NCI-H187 treated with DMSO at 0.1 percent for 48 hours (cell line): ENCODE data around the gene CCDC134.
"Not testable (repeated sequence)": the region's sequence is repeated elsewhere in the genome, so short reads cannot be mapped to it uniquely, and the experiment has no call there.

ENCODE experiments used
- DNase-seq: peaks from one replicate; lab custom pipeline; 2025; lab: John Stamatoyannopoulos, UW

Gene CCDC134

GRCh38 chr22:41823797-41824196 is 23.3 kb downstream of the CCDC134 start:
- no peak for DNase-seq

GRCh38 chr22:41825376-41825775 is 24.9 kb downstream of the CCDC134 start:
- DNase-seq = no peak

GRCh38 chr22:41826021-41826420 is 25.5 kb downstream of the CCDC134 start:
- DNase-seq = no peak

GRCh38 chr22:41826430-41827383 is 26.2 kb downstream of the CCDC134 start:
- no peak for DNase-seq

DNA sequence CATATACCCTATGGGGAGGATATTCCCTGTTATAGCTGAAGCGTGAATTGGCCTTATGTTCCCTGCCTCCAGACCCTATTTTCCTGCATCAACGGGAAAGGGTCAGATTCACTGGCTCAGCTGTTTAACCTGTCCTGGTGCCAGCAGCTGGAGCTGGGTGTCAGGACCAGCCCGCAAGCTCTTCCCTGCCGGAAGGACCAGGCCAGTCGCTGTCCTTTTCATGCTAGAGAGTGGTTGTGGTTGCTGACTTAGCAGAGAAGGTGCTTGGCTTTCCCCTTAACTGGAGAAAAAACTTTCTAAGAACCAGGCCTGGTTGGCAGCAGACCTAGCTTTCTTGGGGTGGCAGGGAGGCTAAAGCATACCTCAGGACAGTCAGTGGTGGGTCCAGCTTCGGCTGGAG is 27.2 kb downstream of the CCDC134 start:
- no peak for DNase-seq

DNA sequence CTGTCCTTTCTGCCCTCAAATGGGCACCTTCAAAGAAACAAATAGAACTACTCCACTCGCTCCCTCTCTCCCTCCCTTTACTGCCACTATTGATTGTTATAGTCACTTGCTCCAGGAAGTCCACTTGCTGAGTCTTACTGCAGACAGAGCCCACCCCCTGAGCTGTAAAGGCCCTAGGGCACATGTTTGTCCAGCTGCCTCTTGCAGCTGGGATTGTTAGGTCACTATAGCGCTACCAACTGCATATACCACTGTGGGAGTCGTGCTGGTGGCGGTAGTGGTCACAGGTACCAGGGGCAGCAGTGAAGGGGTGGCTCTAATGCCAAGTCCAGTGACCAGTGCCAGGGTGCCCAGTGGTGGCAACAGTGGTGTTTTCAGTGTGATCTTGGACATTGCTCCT is 28.0 kb downstream of the CCDC134 start:
- no peak for DNase-seq

- DNase-seq = no peak
Observed at GRCh38 chr22:41830174-41830573, 29.7 kb downstream of the CCDC134 start.

DNA sequence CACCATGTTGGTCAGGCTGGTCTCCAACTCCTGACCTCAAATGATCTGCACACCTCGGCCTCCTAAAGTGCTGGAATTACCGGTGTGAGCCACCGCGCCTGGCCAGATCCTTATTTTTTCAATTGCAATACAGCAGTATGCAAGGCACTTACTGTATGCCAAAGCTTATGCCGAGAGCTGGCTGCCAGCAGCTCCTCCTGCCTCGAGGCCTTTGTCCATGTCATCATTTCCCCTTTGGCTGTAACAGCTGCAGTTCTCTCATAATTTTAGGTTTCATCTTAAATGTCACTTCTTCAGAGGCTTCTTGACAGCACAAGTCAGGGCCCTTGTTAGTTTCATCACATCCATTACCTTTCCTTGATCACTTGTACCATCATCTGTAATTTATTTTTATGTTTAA is 30.9 kb downstream of the CCDC134 start:
- DNase-seq = no peak

DNA sequence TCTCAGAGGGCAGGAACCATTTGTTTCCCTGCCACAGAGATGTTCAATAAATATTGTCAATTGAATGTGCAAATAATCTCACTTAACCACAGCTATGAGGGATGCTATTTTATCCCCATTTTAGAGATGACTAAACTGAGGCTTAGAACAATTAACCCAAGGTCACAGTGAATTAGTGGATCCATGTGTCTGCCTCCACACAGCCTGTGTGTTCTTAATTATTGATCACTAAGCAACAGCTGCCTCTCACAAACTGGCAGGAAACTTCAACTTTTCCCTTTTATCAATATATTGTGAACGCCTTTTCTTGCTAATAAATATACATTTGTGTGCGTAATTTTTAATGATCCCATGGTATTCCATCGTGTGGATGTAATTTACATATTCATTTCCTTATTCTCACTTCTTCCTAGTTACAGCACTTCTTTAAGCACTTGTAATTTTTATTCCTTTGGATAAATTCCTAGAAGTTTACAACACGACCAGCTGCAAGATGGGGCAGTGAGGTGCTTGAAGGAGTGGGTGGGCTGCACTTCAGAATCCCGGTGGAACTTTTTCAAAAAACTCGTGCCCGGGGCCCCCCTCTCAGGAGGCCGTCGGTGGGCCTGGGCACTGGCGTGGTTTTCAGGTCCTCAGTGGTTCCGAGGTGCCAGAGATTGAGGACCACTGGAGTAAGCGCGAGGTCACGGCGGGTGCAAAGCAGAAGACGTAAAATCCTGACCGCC is 31.5 kb downstream of the CCDC134 start:
- no peak for DNase-seq

DNA sequence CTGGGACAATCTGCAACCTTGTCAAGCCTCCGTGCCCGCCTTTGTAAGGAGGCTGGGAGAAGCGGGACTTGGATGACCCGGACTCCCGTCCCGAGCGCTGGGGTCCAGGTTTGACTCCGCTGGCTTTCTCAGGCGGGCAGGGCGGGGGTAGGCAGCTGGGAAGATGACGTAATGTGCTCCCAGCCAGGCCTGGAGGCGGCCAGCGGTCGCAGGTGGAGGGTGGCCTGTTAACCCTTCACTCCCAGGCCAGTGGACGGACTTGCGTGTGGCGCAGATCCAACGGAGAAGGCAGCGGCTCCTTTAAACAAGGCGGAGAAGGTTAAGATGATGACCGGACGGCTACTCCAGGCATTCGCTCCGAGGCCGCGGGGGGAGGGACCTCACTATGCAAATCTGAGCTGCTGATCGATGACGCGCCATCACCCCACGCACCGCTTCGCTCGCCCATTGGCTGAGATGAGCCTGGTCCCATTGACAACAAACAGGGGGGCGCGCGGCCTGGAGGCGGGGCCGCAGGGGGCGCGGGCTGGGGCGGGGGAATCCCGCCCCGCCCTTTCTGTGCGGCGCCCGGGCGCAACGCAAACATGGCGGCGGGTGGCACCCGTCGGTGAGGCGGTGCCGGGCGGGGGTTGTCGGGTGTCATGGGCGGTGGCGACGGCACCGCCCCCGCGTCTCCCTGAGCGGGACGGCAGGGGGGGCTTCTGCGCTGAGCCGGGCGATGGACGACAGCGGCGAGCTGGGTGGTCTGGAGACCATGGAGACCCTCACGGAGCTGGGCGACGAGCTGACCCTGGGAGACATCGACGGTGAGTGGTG is 32.3 kb downstream of the CCDC134 start, which contains the start of gene SREBF2:
Gene SREBF2 (plus strand): TSS at position 553 of the 816 bp plus-strand sequence. CDS start 166 bp downstream, at position 719.
- peak; percentile 91 for DNase-seq

DNA sequence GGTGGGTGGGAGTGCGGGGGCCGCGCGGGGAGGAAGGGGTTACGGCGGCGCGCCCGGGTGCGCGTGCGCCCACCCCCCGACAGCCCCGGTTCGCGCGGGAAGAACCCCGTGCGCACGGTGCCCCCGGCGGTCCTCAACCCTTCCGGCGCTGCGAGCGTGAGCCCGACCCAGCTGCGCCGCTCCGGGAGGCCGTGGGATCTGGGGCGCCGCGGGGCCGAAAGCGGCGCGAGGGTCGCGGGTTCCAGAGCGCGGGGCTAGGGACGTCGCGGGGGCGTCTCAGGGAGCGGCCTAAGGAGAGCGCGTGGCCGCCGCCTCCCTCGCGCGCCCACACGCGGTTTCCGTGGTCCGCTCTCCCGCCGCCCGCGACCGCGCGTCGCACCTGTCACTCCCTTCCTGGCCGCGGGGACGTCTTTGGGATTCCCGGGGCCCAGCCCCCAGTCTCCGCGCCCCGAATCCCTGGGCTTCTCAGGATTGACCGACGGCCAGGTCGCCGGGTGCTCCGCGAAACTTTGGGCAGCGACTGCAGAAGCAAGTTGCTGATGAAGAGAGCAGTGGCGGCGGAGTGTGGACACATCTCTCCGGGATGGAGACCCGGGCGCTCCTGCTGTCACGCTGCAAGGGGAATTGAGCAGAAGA is 33.0 kb downstream of the CCDC134 start:
- DNase-seq = no peak

DNA sequence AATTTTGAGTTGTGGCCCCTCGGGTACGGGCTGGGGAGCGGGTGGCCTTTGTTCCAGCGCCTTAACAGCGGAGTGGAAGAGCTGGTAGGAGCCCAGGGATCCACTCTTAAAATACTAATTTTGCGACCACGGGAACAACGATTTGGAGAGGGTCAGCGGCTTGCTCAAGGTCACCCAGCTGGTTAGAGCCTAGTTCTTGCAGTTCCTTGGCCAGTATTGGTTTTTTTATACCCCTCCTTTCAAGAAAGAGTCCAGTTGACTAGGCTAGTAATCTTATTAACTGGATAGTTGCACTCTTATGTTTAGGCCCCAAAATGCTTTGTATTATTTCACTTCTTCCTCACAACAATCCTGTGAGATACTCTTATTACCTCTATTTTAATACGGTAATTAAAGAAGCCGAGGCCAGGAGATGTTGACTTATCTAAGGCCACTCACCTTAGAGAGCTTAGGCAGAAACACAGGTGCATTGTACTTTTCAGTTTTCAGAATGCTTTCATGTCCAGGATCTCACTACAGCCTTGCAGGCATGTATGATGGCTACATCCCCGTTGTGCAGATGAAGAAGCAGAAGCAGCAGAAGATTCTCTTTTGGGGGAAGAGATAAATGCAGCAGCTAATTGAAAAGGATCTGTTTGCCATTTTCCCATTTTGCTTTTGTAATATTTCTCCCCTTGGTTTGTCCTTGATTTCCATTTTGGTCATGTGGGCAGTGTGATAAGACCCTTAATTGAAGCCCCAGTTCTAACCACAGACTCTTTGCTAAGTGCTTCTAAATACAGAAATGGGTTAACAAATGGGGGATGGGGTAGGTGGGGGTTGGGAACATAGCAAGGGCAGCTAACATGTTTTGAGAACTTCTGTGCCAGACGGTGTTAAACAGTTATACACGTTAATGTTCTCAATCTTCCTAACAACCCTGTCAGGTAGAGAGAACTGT is 33.8 kb downstream of the CCDC134 start:
- DNase-seq = no peak

- DNase-seq = not testable (repeated sequence)
Observed at GRCh38 chr22:41835462-41835861, 35.0 kb downstream of the CCDC134 start.

GRCh38 chr22:41836551-41836950 is 36.1 kb downstream of the CCDC134 start:
- DNase-seq = no peak

- no peak for DNase-seq
Observed at GRCh38 chr22:41838842-41839618, 38.6 kb downstream of the CCDC134 start.

DNA sequence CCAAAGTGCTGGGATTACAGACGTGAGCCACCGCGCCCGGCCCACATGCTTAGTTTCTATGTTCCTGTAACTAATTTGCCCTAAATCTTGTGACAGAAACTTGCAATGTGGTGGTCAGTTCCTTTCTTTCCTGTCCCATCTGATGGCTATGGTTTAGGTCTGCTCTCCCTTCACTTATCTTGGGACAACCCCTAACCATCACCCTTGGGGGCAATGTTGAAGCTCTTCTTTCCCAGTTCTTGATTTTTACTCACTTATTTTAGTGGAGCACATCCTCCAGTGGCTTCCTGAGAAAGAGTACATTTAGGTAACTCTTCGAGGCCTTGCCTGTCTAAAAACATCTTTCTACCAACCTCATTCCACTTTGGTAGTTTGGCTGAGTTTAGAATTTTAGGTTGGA is 39.7 kb downstream of the CCDC134 start:
- no peak for DNase-seq

DNA sequence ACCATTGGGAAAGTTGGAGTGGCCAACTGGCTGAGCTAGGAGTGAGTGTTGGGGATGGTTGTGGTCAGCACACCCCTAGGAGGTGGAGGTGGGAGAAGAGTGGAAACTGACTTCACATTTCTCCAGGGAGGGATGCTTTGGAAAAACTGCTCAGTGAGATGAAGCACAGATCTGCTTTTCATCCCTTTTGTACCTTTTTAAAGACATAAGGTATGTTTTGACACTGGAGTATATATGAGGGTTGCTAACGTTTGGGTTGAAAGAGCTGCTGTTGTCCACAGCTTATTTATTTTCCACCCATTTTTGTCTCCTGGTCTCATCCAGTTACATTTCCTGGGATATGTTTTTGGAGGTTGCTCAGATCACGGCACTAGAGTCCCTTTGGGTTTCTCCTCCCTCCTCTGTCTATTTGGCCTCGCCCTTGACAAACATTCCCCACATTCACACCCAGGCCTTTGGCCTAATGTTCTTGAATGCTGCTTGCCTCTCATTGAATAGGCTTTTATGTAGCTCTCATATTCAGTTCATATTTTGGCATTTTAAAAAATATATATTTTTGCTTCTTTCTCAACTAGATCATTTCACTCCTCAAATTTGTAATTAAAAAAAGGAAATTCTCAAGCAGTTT is 40.7 kb downstream of the CCDC134 start:
- no peak for DNase-seq

DNA sequence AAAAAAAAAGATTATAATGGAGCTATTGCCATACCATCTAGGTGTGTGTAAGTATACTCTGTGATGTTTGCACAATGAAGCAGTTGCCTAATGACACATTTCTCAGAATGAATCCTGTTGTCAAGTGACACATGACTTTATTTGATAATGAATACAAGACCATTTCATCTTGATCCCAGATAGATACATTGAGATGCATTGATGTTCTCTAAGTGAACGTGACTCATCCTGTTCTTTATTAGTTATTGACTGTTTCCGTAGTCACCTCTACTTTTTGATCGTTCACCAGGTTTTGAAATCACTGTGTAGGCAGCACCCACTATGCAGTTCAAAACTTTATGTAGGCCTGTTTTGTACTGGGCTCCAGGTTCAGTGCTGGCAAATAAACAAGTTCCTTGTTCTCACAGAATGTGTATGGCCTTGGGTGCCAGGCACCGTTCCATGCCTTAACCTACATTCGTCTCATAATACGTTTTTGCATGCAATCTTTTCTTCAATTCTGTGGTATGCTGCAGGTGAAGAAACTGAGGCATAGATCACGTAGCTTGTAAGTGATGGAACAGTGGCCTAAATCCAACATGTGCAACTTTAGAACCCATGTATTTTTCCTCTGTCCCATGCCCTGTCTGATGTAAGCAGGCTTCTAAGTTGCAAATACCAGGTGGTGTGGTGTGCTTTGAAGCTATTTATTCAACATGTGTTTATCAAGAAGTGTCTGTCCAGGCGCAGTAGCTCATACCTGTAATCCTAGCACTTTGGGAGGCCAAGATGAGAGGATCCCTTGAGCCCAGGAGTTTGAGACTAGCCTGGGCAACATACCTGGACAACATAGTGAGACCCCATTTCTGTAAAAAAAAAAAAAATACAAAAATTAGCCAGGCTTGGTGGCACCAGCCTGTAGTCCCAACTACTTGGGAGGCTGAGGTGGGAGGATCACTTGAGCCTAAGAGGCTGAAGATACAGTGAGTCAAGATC is 42.8 kb downstream of the CCDC134 start:
- no peak for DNase-seq
